ENCODE results near the gene STIP1.

GRCh38 chr11:64245401-64245796 lies 59.4 kb downstream of the STIP1 start:
- TF ChIP-seq CTCF (conservative IDR thresholded peaks at IDR 0.05 in 1 of 2, IDR thresholded peaks at IDR 0.05 in 1 of 2; ENCODE audit: low read depth in 1 of 2, low read length in 2 of 2) = no peak
- TF ChIP-seq EZH2 (IDR thresholded peaks at IDR 0.05; ENCODE audit: low read length, missing control alignments) = no peak
